GM12878 (cell line): ENCODE measurements around the gene TMEM98. TPM values are rescaled to one million over a fixed set of nuclear protein-coding genes. Genes with fewer than 3 reads are reported as not detected.

Experiments used
- ATAC-seq: fragments of 200-7000 bp; cut with Tn5 transposase; 3 replicates; pipeline ENCODE4 v1.9.1; 2020; ENCODE audit warnings: mild to moderate bottlenecking, moderate library complexity
- BruUV-seq: library from RNA; stranded (reverse); fragments of 400-500 nt; replicated peaks from 2 replicates; lab custom pipeline; 2021; lab: Mats Ljungman, UMichigan
- CTCF ChIA-PET: fragments of 300-600 bp; sonication (Branson Sonifier 250); formaldehyde crosslinking; extraction: SDS; loops from one replicate; lab custom pipeline; 2021; ENCODE audit warnings: inconsistent platforms; lab: Yijun Ruan, JAX
- POLR2A ChIA-PET: fragments of 350-600 bp; formaldehyde crosslinking; extraction: SDS; loops from one replicate; lab custom pipeline; 2021; ENCODE audit warnings: inconsistent platforms; lab: Charles Lee
- RAD21 ChIA-PET: fragments of 300-600 bp; sonication (Branson Sonifier 250); formaldehyde crosslinking; loops from one replicate; lab custom pipeline; 2023; ENCODE audit warnings: antibody characterized with exemption; ENCODE audit not compliant: unreplicated experiment; lab: Charles Lee
- SMC1A ChIA-PET: fragments of 300-600 bp; sonication (Branson Sonifier 250); formaldehyde crosslinking; loops from one replicate; lab custom pipeline; 2023; ENCODE audit not compliant: unreplicated experiment, uncharacterized antibody; lab: Charles Lee
- DNase-seq: peaks from one replicate; pipeline ENCODE4 v3.0.0-alpha.2; 2011; ENCODE audit warnings: low read depth, low spot score
- FAIRE-seq: peaks from 3 replicates; lab custom pipeline; 2011; peaks lifted over from hg19 to GRCh38; lab: Jason Lieb, UNC
- H2AFZ ChIP-seq: 2 replicates; pipeline ENCODE4 v1.6.0; 2011; ENCODE audit warnings: low read depth, low read length, control low read depth; ENCODE audit not compliant: control insufficient read depth
- H3K27ac ChIP-seq: 2 replicates; pipeline ENCODE4 v1.5.1; 2011; ENCODE audit warnings: control low read depth; ENCODE audit not compliant: control insufficient read depth, insufficient read depth
- H3K27me3 ChIP-seq, 2 experiments: replicated peaks in 1 of 2; 2 replicates each; pipeline versions ENCODE4 v1.6.0 to v1.6.1; 2011; ENCODE audit warnings: low read length in 1 of 2; ENCODE audit not compliant: control insufficient read depth in 2 of 2, insufficient read depth in 2 of 2
- H3K36me3 ChIP-seq, 2 experiments: 2 replicates each; pipeline ENCODE4 v1.5.1; 2011; ENCODE audit warnings: low read length in 1 of 2; ENCODE audit not compliant: control insufficient read depth in 2 of 2, insufficient read depth in 2 of 2
- H3K4me1 ChIP-seq: 2 replicates; pipeline ENCODE4 v1.6.1; 2011; ENCODE audit warnings: mild to moderate bottlenecking, low read length, moderate library complexity, mixed read lengths; ENCODE audit not compliant: control insufficient read depth, insufficient read depth
- H3K4me2 ChIP-seq: 2 replicates; pipeline ENCODE4 v1.6.0; 2011; ENCODE audit warnings: control low read depth; ENCODE audit not compliant: control insufficient read depth, insufficient read depth
- H3K4me3 ChIP-seq: fragments of 200-600 bp; sonication (generic); 2 replicates; pipeline ENCODE4 v1.5.1; 2016
- H3K79me2 ChIP-seq: 2 replicates; pipeline ENCODE4 v1.6.0; 2011; ENCODE audit warnings: low read length; ENCODE audit not compliant: control insufficient read depth, insufficient read depth
- H3K9ac ChIP-seq: 2 replicates; pipeline ENCODE4 v1.8.0; 2011; ENCODE audit warnings: low read length, control low read depth, mixed read lengths; ENCODE audit not compliant: control insufficient read depth, insufficient read depth
- H3K9me3 ChIP-seq: replicated peaks from 3 replicates; pipeline ENCODE4 v1.5.1; 2011; ENCODE audit warnings: mild to moderate bottlenecking, low read length; ENCODE audit not compliant: control insufficient read depth, insufficient read depth
- H4K20me1 ChIP-seq: 2 replicates; pipeline ENCODE4 v1.6.0; 2011; ENCODE audit not compliant: control insufficient read depth, insufficient read depth
- CBX3 ChIP-seq: fragments of 200-600 bp; sonication (generic); IDR thresholded peaks from 2 replicates; pipeline ENCODE4 v1.6.1; 2016; ENCODE audit warnings: low read depth, borderline replicate concordance
- JUNB ChIP-seq: IDR thresholded peaks from 2 replicates; pipeline ENCODE4 v1.6.1; 2016; ENCODE audit warnings: antibody characterized with exemption, mild to moderate bottlenecking
- POLR2AphosphoS5 ChIP-seq: IDR thresholded peaks from 2 replicates; pipeline ENCODE4 v1.6.1; 2011; ENCODE audit warnings: mild to moderate bottlenecking, low read length, inconsistent platforms
- RAD21 ChIP-seq: IDR thresholded peaks from 2 replicates; pipeline ENCODE4 v1.6.1; 2011; ENCODE audit warnings: mild to moderate bottlenecking, low read depth, low read length, moderate library complexity; ENCODE audit not compliant: insufficient read depth
- RCOR1 ChIP-seq: conservative IDR thresholded peaks from 2 replicates; pipeline ENCODE4 v1.6.1; 2012; ENCODE audit warnings: low read depth, low read length, improper control_type of control experiment
- WGBS: methylation state at CpG from one replicate; pipeline ENCODE4 v1.1.6; 2016; ENCODE audit warnings: low lambda C conversion rate; ENCODE audit not compliant: insufficient replicate concordance, insufficient coverage; ENCODE audit errors: missing lambda C conversion rate; 5-methylcytosine and 5-hydroxymethylcytosine counted together
- in situ Hi-C: fragments of 300-500 bp; cut with MboI; formaldehyde crosslinking; loops from 9 replicates; pipeline ENCODE4 v1.14.3; 2018; ENCODE audit warnings: mixed read lengths
- intact Hi-C: fragments of 100-400 bp; cut with micrococcal nuclease; formaldehyde crosslinking; loops from one replicate; pipeline ENCODE4 v1.14.2; 2022; ENCODE audit not compliant: unreplicated experiment
- polyA plus RNA-seq, 11 experiments: library from polyadenylated mRNA; depleted of rRNA in 4 of 11; unstranded in 6 of 11; stranded (reverse) in 5 of 11; fragments of >200 nt; fragmentation: Nextera tagmentation in 4 of 11; fragmentation: Illumina TruSeq in 1 of 11; extraction: Ambion mirVana in 4 of 11; extraction: Trizol in 1 of 11; gene quantifications; 1 replicate in 1 of 11; 2 replicates in 10 of 11; pipeline versions ENCODE4 v1.2.1 to v1.2.3, GENCODE V29; 2011 to 2016; ENCODE audit warnings: inconsistent platforms in 2 of 11, missing spikeins in 2 of 11, low read depth in 1 of 11
- total RNA-seq, 4 experiments: library from RNA; depleted of rRNA in 3 of 4; stranded (reverse); fragments of >200 nt in 3 of 4; fragmentation: Illumina TruSeq in 1 of 4; extraction: Trizol in 1 of 4; gene quantifications; 2 replicates each; pipeline versions ENCODE4 v1.2.1 to v1.2.3, GENCODE V29; 2013 to 2021
- TF ChIP-seq, protein P1 (sequence below): fragments of 450-650 bp; IDR thresholded peaks from 2 replicates; pipeline ENCODE4 v1.6.1; 2016; ENCODE audit warnings: mild to moderate bottlenecking
- TF ChIP-seq, protein P2 (sequence below): IDR thresholded peaks from 2 replicates; pipeline ENCODE4 v1.6.1; 2011; ENCODE audit warnings: low read depth, low read length, improper control_type of control experiment, borderline replicate concordance
- TF ChIP-seq, protein P3 (sequence below): fragments of 150-350 bp; IDR thresholded peaks from 2 replicates; pipeline ENCODE4 v1.6.1; 2016; ENCODE audit warnings: low read depth, low read length

Gene TMEM98
- total and polyA plus RNA-seq, 10 of the 15 experiments (the other 5 are each of a cell fraction or from before 2014, with no cell fraction given): 0.04 to 0.73 (median 0.13) TPM; not detected in 3

DNA sequence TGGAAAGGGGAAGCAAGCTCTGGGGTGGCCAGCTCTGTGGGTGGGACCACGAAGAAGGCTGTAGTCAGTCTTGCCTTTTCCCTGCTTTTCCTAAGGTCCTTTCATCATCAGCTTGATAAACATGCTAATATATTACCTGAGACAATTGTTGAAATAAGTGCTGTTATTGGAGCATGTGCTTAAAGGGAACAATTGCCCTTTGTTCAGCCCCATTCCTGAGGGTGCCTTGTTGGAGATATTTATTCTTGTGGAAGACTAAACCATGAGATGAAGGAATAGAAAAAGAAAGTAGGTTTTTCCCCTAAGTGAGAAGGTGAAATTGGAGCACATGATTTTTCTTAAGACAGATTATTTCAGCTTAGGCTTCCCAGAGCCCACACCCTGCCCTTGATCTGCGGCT, 7.8 kb downstream of the TMEM98 start (continued):
- TF ChIP-seq RAD21: no peak
- TF ChIP-seq, protein P1, sequence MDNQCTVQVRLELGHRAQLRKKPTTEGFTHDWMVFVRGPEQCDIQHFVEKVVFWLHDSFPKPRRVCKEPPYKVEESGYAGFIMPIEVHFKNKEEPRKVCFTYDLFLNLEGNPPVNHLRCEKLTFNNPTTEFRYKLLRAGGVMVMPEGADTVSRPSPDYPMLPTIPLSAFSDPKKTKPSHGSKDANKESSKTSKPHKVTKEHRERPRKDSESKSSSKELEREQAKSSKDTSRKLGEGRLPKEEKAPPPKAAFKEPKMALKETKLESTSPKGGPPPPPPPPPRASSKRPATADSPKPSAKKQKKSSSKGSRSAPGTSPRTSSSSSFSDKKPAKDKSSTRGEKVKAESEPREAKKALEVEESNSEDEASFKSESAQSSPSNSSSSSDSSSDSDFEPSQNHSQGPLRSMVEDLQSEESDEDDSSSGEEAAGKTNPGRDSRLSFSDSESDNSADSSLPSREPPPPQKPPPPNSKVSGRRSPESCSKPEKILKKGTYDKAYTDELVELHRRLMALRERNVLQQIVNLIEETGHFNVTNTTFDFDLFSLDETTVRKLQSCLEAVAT: no peak
- TF ChIP-seq, protein P2, sequence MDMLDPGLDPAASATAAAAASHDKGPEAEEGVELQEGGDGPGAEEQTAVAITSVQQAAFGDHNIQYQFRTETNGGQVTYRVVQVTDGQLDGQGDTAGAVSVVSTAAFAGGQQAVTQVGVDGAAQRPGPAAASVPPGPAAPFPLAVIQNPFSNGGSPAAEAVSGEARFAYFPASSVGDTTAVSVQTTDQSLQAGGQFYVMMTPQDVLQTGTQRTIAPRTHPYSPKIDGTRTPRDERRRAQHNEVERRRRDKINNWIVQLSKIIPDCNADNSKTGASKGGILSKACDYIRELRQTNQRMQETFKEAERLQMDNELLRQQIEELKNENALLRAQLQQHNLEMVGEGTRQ: no peak
- TF ChIP-seq CBX3: no peak

DNA sequence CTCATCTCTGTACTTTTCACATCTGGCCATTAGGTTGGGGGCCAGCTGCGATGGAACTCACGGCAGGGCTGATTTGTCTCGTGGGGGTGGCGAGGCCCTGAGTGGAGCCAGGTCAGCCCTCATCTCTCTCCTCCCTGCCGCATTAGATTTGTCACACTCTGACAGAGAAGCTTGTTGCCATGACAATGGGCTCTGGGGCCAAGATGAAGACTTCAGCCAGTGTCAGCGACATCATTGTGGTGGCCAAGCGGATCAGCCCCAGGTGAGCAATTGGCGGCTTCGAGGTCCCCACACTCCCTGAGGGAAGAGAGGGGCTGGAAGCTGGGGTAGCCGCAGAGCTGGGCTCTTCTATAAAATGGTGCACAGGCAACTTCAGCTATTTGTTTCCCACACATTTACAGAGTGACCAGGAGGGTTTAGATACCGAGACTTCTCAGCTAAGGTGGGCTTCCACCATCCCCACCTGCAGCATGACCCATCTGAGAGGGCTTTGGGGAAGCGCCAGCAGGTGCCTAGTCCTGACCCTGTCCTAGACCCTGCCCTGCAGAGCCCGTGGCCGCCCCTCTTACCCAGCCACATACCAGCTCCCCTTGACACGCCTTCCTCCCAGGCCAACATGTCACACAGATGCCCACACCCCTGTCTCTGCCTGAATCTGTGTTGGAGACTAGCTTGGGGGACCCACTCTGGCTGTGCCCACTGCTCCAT, 8.4 kb downstream of the TMEM98 start:
- POLR2A ChIA-PET: interaction anchor here (0.5 to 2.0 kb wide), 2 partner anchors 17 to 59 kb away, joined by 3 to 5 read pairs; partner anchors contain the start of gene MYO1D
- no peak overlapping the region for H3K27ac ChIP-seq
- no peaks in the 10 kb centered on the region for H3K4me1 ChIP-seq
- CTCF ChIA-PET: interaction anchor here (0.5 to 4.9 kb wide), 38 partner anchors 8 to 475 kb away, joined by 3 to 66 read pairs (median 4); partner anchors contain the start of genes MYO1D and SPACA3
- 42% methylated on average over 15 of the region's 15 CpGs for WGBS
- H3K27me3 ChIP-seq: no peaks in the 10 kb centered on the region; a peak in 1 of 4 replicates
- no peaks in the 10 kb centered on the region; the same call in 1 of the 2 replicates for H4K20me1 ChIP-seq
- SMC1A ChIA-PET: interaction anchor here (0.6 to 6.9 kb wide), 11 partner anchors 10 to 474 kb away, joined by 3 to 62 read pairs (median 6); partner anchors contain the start of gene MYO1D
- no peaks in the 10 kb centered on the region for H3K79me2 ChIP-seq
- DNase-seq: no peak
- FAIRE-seq: no peak
- no peak overlapping the region for H3K4me2 ChIP-seq
- ATAC-seq: no peak; the same call in 2 of the 3 replicates
- in situ Hi-C loops: loop anchor here (5.0 kb wide), 1 partner anchor 154 kb away; no protein-coding TSS in a partner anchor
- no peaks in the 10 kb centered on the region for H3K36me3 ChIP-seq
- TF ChIP-seq JUNB (no peak), RCOR1 (no peak), POLR2AphosphoS5 (no peak)
- TF ChIP-seq, protein P3, sequence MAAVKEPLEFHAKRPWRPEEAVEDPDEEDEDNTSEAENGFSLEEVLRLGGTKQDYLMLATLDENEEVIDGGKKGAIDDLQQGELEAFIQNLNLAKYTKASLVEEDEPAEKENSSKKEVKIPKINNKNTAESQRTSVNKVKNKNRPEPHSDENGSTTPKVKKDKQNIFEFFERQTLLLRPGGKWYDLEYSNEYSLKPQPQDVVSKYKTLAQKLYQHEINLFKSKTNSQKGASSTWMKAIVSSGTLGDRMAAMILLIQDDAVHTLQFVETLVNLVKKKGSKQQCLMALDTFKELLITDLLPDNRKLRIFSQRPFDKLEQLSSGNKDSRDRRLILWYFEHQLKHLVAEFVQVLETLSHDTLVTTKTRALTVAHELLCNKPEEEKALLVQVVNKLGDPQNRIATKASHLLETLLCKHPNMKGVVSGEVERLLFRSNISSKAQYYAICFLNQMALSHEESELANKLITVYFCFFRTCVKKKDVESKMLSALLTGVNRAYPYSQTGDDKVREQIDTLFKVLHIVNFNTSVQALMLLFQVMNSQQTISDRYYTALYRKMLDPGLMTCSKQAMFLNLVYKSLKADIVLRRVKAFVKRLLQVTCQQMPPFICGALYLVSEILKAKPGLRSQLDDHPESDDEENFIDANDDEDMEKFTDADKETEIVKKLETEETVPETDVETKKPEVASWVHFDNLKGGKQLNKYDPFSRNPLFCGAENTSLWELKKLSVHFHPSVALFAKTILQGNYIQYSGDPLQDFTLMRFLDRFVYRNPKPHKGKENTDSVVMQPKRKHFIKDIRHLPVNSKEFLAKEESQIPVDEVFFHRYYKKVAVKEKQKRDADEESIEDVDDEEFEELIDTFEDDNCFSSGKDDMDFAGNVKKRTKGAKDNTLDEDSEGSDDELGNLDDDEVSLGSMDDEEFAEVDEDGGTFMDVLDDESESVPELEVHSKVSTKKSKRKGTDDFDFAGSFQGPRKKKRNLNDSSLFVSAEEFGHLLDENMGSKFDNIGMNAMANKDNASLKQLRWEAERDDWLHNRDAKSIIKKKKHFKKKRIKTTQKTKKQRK: no peak
- no peak overlapping the region for H3K4me3 ChIP-seq
- intact Hi-C loops: loop anchor here (2.0 kb wide), 1 partner anchor 278 kb away; no protein-coding TSS in a partner anchor
- no peaks in the 10 kb centered on the region for H3K9me3 ChIP-seq
- no peak overlapping the region for H3K9ac ChIP-seq
- BruUV-seq: no TSS peak
- no peak overlapping the region for H2AFZ ChIP-seq
- RAD21 ChIA-PET: interaction anchor here (1.0 to 4.5 kb wide), 4 partner anchors 27 to 452 kb away, joined by 4 to 37 read pairs (median 12); partner anchors contain the start of gene MYO1D
